ENCODE measurements around the gene PICALM.
A peak's percentile ranks its signal among the peaks of the same experiment; 100 is the strongest.
"Not testable (repeated sequence)": the region's sequence is repeated elsewhere in the genome, so short reads cannot be mapped to it uniquely, and the experiment has no call there.

PICALM gene, protein sequence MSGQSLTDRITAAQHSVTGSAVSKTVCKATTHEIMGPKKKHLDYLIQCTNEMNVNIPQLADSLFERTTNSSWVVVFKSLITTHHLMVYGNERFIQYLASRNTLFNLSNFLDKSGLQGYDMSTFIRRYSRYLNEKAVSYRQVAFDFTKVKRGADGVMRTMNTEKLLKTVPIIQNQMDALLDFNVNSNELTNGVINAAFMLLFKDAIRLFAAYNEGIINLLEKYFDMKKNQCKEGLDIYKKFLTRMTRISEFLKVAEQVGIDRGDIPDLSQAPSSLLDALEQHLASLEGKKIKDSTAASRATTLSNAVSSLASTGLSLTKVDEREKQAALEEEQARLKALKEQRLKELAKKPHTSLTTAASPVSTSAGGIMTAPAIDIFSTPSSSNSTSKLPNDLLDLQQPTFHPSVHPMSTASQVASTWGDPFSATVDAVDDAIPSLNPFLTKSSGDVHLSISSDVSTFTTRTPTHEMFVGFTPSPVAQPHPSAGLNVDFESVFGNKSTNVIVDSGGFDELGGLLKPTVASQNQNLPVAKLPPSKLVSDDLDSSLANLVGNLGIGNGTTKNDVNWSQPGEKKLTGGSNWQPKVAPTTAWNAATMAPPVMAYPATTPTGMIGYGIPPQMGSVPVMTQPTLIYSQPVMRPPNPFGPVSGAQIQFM

GRCh38 chr11:86068951-86069407, at the start of gene PICALM:
Gene PICALM (minus strand): TSS chr11:86069084. CDS start chr11:86068780, 304 bp downstream.
- DNase-seq (ENCODE audit: low read depth in 2 of 2), result peak; percentile 89 to 91

DNA sequence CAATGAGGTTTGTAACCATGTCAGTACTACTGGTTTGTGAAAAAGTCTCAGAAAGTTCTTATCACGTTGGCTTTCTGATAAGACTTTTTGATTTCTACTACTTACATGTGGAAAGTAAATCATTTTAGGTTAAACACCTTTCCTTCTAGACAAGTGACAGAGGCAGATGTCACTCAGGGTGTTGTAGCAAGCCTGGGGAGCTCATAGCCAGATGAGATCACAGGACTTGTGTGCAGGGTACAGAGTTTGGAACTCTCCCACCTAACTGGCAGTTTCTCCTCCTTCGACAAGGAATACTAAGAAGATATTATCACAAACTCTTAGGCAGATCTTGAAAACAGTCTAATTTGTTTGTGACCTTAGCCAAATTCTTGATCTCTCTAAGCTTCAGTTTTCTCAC, 49.4 kb upstream of the PICALM start:
- DNase-seq (ENCODE audit: low read depth in 2 of 2), result no peak

- no peak for DNase-seq (ENCODE audit: low read depth in 2 of 2)
Measured at GRCh38 chr11:86117712-86118063, 48.8 kb upstream of the PICALM start.

DNA sequence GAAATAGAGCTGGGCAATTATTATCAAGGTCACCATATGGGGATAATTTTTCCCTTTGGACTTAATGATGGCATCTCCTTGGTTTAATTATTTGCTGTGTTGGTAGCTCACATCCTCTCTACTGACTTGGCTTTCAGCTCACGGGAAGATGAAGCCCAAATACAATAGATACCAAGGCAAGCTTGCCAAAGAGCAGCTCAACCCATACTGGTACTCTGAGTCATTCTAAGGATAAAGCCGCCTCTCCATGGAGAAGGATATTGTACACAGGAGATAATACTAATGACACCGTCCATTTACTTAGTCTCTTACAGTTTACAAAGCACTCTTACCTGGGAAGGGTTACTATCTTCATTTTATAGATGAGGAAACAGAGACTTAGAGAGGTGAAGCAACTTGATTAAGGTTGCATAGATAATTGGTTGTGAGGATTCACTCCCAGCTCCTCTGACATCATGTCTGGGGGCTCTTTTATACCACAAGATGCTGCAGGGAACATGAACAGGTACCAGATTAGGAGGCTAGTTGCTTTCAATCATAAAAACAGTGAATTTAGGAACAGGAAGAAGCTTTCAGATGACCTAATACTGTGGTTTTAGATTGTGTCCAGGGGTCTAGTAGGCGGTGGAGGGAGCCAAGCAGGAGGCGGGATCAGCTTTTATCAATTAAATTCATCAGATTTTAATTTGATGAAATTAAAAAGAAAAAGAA, 48.3 kb upstream of the PICALM start:
- DNase-seq (ENCODE audit: low read depth in 2 of 2), result no peak

- no peak for DNase-seq (ENCODE audit: low read depth in 2 of 2)
Measured at GRCh38 chr11:86116386-86116726, 47.5 kb upstream of the PICALM start.

GRCh38 chr11:86115542-86116385, 46.9 kb upstream of the PICALM start:
- no peak for DNase-seq (ENCODE audit: low read depth in 2 of 2)

DNA sequence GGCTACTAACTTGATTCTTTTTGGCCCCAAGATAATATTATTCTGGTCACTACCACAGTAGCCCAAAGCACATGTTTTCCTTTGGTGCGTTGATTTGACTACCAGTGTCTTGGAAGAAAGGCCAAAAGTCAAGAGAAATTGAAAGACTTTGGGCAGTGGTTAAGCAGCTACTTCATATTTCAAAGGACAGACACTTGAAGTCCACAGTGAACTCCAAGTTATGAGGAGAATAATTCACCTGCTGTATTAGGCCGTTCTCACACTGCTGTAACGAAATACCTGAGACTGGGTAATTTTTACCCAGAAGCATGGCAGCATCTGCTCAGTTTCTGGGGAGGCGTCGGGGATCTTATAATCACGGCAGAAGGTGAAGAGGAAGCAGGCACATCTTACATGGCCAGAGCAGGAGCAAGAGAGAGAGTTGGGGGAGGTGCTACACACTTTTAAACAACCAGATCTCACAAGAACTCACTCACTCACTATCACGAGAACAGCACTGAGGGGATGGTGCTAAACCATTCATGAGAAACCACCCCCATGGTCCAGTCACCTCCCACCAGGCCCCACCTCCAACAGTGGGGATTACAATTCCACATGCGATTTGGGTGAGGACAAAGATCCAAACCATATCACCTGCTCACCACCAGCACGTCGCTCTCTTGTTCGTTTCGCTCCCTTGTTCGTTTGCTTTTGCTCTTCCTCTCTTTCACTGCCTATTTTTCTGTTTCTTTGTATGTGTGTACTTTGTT, 40.2 kb upstream of the PICALM start:
- DNase-seq (ENCODE audit: low read depth in 2 of 2), result no peak

- DNase-seq (ENCODE audit: low read depth in 2 of 2), result no peak
Measured at GRCh38 chr11:86108191-86108590, 39.3 kb upstream of the PICALM start.

GRCh38 chr11:86106916-86107315, 38.0 kb upstream of the PICALM start:
- DNase-seq (ENCODE audit: low read depth in 2 of 2), result no peak

DNA sequence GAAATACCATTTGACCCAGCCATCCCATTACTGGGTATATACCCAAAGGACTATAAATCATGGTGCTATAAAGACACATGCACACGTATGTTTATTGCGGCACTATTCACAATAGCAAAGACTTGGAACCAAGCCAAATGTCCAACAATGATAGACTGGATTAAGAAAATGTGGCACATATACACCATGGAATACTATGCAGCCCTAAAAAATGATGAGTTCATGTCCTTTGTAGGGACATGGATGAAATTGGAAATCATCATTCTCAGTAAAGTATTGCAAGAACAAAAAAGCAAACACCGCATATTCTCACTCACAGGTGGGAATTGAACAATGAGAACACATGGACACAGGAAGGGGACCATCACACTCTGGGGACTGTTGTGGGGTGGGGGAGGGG, 37.1 kb upstream of the PICALM start:
- not testable (repeated sequence) for DNase-seq (ENCODE audit: low read depth in 2 of 2)

GRCh38 chr11:86105601-86106000, 36.7 kb upstream of the PICALM start:
- DNase-seq (ENCODE audit: low read depth in 2 of 2), result not testable (repeated sequence)

- no peak for DNase-seq (ENCODE audit: low read depth in 2 of 2)
Measured at GRCh38 chr11:86103808-86104207, 34.9 kb upstream of the PICALM start.

DNA sequence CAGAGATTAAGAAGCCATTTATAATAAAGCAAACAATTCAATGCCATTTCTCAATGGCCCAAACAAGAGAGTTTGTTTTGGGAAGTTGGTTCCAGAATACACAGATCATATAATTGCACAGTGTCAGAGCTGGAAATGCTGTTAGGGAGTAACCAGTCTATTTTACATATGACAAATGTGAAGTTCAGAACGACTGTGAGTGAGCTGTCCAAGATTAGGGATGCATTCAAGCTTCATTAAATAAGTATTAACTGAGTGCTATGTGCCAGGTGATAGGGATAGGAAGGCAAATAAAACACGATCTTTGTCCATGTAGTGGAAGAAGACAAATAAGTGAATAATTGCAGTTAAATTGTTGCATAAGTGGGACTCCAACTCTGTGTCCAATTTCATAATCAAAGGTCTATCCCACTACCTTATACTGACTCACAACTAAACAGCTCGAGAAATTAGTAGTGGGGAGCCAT, 33.1 kb upstream of the PICALM start:
- no peak for DNase-seq (ENCODE audit: low read depth in 2 of 2)

- no peak for DNase-seq (ENCODE audit: low read depth in 2 of 2)
Measured at GRCh38 chr11:86101493-86101892, 32.6 kb upstream of the PICALM start.

GRCh38 chr11:86099874-86100273, 31.0 kb upstream of the PICALM start:
- DNase-seq (ENCODE audit: low read depth in 2 of 2), result no peak

GRCh38 chr11:86097980-86098379, 29.1 kb upstream of the PICALM start:
- DNase-seq (ENCODE audit: low read depth in 2 of 2), result no peak

DNA sequence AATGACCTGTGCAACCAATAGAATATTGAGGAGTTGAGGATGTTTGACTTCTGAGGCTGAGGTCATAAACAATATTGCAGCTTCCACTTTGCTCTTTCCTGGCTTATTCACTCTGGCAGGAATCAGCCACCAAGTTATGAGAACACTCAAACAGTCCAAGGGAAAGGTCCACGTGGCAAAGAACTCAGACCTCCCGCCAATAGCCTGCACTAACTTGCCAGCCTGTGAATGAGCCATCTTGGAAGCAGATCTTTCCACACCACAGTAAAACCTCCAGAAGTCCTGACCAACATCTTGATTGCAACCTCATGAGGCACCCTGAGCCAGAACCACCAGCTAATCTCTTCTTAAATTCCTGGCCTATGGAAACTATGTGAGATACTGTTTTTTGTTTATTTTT, 22.7 kb upstream of the PICALM start:
- DNase-seq (ENCODE audit: low read depth in 2 of 2), result no peak

DNA sequence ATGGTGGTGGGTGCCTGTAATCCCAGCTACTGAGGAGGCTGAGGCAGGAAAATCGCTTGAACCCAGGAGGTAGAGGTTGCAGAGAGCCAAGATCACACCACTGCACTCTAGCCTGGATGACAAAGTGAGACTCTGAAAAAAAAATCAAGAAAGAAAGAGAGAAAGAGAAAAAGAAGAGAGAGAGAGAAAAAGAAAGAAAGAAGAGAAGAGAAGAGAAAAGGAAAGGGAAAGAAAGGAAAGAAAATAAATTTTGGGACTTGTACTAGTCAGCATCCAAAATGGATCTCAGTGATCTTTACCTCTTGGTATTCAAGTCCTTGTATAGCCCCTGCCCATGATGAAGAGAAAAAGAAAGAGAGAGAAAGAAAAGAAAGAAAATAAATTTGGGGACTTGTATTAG, 22.2 kb upstream of the PICALM start:
- DNase-seq (ENCODE audit: low read depth in 2 of 2), result no peak

DNA sequence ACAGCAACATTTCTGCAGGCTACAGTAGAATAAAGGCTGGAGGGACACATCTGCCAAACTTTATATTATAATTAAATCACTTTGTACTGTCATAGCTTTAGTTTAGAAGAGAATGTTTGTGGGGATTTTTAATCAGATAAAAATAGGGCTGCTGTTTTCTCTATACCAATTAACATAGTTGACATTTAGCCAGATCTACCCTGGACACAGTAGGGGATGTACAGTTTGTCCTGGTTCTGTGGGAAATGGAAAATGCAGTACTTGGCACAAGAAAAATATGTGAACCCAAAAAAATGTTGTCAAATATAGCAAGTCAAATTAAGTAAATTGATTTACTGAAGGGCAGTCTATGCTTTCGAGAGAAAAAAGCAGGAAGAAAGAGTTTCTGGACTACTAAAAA, 20.8 kb upstream of the PICALM start:
- no peak for DNase-seq (ENCODE audit: low read depth in 2 of 2)

DNA sequence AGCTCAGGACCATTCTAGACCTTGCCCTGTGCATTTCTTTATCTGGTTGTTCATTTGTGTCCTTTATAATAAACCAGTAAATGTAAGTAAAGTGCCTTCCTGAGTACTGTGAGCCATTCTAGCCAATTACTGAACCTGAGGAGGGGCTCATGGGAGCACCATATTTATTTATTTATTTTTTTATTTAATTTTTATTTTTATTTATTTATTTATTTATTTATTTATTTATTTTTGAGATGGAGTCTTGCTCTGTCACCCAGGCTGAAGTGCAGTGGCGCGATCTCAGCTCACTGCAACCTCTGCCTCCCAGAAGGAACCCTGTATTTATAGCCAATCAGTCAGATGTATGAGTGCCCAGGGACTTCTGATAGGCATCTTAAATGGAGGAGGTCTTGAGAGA, 18.8 kb upstream of the PICALM start:
- not testable (repeated sequence) for DNase-seq (ENCODE audit: low read depth in 2 of 2)

GRCh38 chr11:86087256-86087655, 18.4 kb upstream of the PICALM start:
- no peak for DNase-seq (ENCODE audit: low read depth in 2 of 2)
